Measurements from ENCODE around the gene CXCL14. TPM values are rescaled to one million over a fixed set of nuclear protein-coding genes. Genes with fewer than 3 reads are reported as not detected.

The CXCL14 gene
- polyA plus RNA-seq, 1 of the 3 experiments (the other 2 are of a cell fraction) = 0.05 TPM

- no peak overlapping the region for H3K27ac ChIP-seq (ENCODE audit: low read depth in 2 of 2, low read length in 1 of 2)
- H3K4me2 ChIP-seq = no peak overlapping the region
- no peak overlapping the region for H2AFZ ChIP-seq (ENCODE audit: low read depth)
- no peak for DNase-seq
- no peak overlapping the region for H3K4me3 ChIP-seq (ENCODE audit: low read depth in 2 of 2, low read length in 1 of 2)
- H3K79me2 ChIP-seq (ENCODE audit: insufficient read depth) = no peaks in the 10 kb centered on the region
- POLR2A ChIA-PET = no interaction called here
- H3K9ac ChIP-seq = no peak overlapping the region
- no peaks in the 10 kb centered on the region for H3K9me2 ChIP-seq
- peaks cover 11% of the 10 kb centered on the region; the same call in 1 of the 2 replicates for H3K27me3 ChIP-seq (ENCODE audit: insufficient read depth)
- WGBS (ENCODE audit: low lambda C conversion rate) = 44% methylated on average over 5 of the region's 5 CpGs
- H3K36me3 ChIP-seq (replicated peaks in 1 of 2; ENCODE audit: control insufficient read depth in 1 of 2, insufficient read depth in 2 of 2, low read length in 1 of 2) = no peaks in the 10 kb centered on the region
- no peaks in the 10 kb centered on the region for H3F3A ChIP-seq (replicated peaks; ENCODE audit: insufficient read depth)
- no peaks in the 10 kb centered on the region for H4K20me1 ChIP-seq (ENCODE audit: insufficient read depth)
- no peaks in the 10 kb centered on the region; a peak in 1 of 4 replicates for H3K4me1 ChIP-seq (ENCODE audit: control insufficient read depth in 1 of 2, insufficient read depth in 2 of 2, low read depth in 1 of 2, low read length in 1 of 2)
- TF ChIP-seq YY1 (IDR thresholded peaks at IDR 0.05; ENCODE audit: low read depth) = no peak
- TF ChIP-seq SMC3 (IDR thresholded peaks at IDR 0.05; ENCODE audit: low read depth, low read length) = no peak
- CTCF ChIA-PET = no interaction called here
- no peaks in the 10 kb centered on the region for H3K9me3 ChIP-seq
These were observed 17.5 kb upstream of the CXCL14 start for GRCh38 chr5:135596157-135596763.

DNA sequence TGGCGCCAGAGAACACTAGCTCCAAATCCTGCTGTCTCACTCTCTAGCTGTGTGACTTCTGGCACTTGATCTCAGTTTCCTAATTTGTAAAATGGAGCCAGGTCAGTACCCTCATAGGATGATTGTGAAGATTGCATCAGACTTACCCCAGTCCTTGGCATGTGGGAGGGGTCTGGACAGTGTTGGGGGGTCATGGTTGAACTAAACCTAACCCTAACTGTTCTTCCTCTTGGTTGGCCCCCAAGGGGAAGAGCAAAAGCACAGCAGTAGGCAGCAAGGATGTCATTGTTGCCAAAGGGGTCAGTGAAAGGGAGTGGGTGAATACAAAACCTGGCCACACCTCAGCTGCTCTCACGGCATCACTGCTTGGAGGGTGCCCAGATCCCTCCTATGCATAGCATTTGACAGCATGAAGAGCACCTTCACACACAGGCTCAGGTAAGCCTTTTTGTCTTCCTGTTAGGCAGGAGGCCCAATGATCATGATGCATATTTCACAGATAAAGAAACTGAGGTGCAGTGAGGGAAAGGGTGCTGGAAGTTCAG, 15.7 kb upstream of the CXCL14 start:
- H3F3A ChIP-seq (replicated peaks; ENCODE audit: insufficient read depth) = no peaks in the 10 kb centered on the region
- no peaks in the 10 kb centered on the region for H3K36me3 ChIP-seq (replicated peaks in 1 of 2; ENCODE audit: control insufficient read depth in 1 of 2, insufficient read depth in 2 of 2, low read length in 1 of 2)
- no peak for DNase-seq
- no peaks in the 10 kb centered on the region for H3K9me3 ChIP-seq
- H3K9me2 ChIP-seq = no peaks in the 10 kb centered on the region
- no peaks in the 10 kb centered on the region for H3K79me2 ChIP-seq (ENCODE audit: insufficient read depth)
- H3K27ac ChIP-seq (ENCODE audit: low read depth in 2 of 2, low read length in 1 of 2) = no peak overlapping the region
- no peaks in the 10 kb centered on the region for H4K20me1 ChIP-seq (ENCODE audit: insufficient read depth)
- TF ChIP-seq MXI1 (IDR thresholded peaks at IDR 0.05; ENCODE audit: low read depth, low read length) (no peak), GATA2 (CRISPR knock-in tag; IDR thresholded peaks at IDR 0.05) (no peak), POLR2AphosphoS5 (IDR thresholded peaks at IDR 0.05; ENCODE audit: low read depth, low read length) (no peak), TCF12 (IDR thresholded peaks at IDR 0.05) (no peak), FOXM1 (IDR thresholded peaks at IDR 0.05; ENCODE audit: low read depth) (no peak), MEF2A (IDR thresholded peaks at IDR 0.05; ENCODE audit: borderline replicate concordance, low read depth) (no peak), NRF1 (IDR thresholded peaks at IDR 0.05; ENCODE audit: low read depth, low read length) (no peak)
- TF ChIP-seq, protein P1, sequence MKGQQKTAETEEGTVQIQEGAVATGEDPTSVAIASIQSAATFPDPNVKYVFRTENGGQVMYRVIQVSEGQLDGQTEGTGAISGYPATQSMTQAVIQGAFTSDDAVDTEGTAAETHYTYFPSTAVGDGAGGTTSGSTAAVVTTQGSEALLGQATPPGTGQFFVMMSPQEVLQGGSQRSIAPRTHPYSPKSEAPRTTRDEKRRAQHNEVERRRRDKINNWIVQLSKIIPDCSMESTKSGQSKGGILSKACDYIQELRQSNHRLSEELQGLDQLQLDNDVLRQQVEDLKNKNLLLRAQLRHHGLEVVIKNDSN (IDR thresholded peaks at IDR 0.05; ENCODE audit: borderline replicate concordance, low read depth) = no peak
- TF ChIP-seq, protein P2, sequence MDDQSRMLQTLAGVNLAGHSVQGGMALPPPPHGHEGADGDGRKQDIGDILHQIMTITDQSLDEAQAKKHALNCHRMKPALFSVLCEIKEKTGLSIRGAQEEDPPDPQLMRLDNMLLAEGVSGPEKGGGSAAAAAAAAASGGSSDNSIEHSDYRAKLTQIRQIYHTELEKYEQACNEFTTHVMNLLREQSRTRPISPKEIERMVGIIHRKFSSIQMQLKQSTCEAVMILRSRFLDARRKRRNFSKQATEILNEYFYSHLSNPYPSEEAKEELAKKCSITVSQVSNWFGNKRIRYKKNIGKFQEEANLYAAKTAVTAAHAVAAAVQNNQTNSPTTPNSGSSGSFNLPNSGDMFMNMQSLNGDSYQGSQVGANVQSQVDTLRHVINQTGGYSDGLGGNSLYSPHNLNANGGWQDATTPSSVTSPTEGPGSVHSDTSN (IDR thresholded peaks at IDR 0.05) = no peak
- no peak overlapping the region for H3K9ac ChIP-seq
- H2AFZ ChIP-seq (ENCODE audit: low read depth) = no peak overlapping the region
- no peak overlapping the region for H3K4me2 ChIP-seq
- POLR2A ChIA-PET = no interaction called here
- H3K4me1 ChIP-seq (ENCODE audit: control insufficient read depth in 1 of 2, insufficient read depth in 2 of 2, low read depth in 1 of 2, low read length in 1 of 2) = no peaks in the 10 kb centered on the region; a peak in 1 of 4 replicates
- peaks cover 21% of the 10 kb centered on the region for H3K27me3 ChIP-seq (ENCODE audit: insufficient read depth)
- CTCF ChIA-PET = interaction anchor here (1.7 kb wide), 1 partner anchor 43 kb away, joined by 4 read pairs; no protein-coding TSS in a partner anchor
- whole genome bisulfite sequencing (ENCODE audit: low lambda C conversion rate) = 23% methylated on average over 2 of the region's 2 CpGs
- no peak overlapping the region for H3K4me3 ChIP-seq (ENCODE audit: low read depth in 2 of 2, low read length in 1 of 2)
